MCF 10A (cell line): ENCODE measurements around the gene AMZ2. TPM values are rescaled to one million over a fixed set of nuclear protein-coding genes. Genes with fewer than 3 reads are reported as not detected.
"Not testable (repeated sequence)": the region's sequence is repeated elsewhere in the genome, so short reads cannot be mapped to it uniquely, and the experiment has no call there.

Experiments
- BruUV-seq: library from RNA; stranded (reverse); fragments of 400-500 nt; replicated peaks from 2 replicates; lab custom pipeline; 2021; lab: Mats Ljungman, UMichigan
- CTCF ChIA-PET: fragments of 300-600 bp; sonication (Branson Sonifier 250); formaldehyde crosslinking; extraction: SDS; loops from one replicate; lab custom pipeline; 2021; ENCODE audit warnings: antibody characterized with exemption, inconsistent platforms; lab: Yijun Ruan, JAX
- POLR2A ChIA-PET: fragments of 300-600, 350-650 bp; sonication (Branson Sonifier 250); formaldehyde crosslinking; extraction: SDS; loops from one replicate; lab custom pipeline; 2020; ENCODE audit warnings: antibody characterized with exemption, inconsistent platforms; lab: Yijun Ruan, JAX
- DNase-seq: peaks from one replicate; pipeline ENCODE4 v3.0.0-alpha.2; 2018; ENCODE audit not compliant: unreplicated experiment
- H3K27ac Mint-ChIP-seq: one replicate; pipeline ENCODE4 v1.8.0; 2022; ENCODE audit warnings: mild to moderate bottlenecking, low read depth, mixed read lengths; ENCODE audit not compliant: unreplicated experiment
- H3K27me3 Mint-ChIP-seq: one replicate; pipeline ENCODE4 v1.8.0; 2022; ENCODE audit warnings: mixed read lengths; ENCODE audit not compliant: insufficient read depth, unreplicated experiment
- H3K36me3 Mint-ChIP-seq: one replicate; pipeline ENCODE4 v1.8.0; 2022; ENCODE audit warnings: mild to moderate bottlenecking, moderate library complexity, mixed read lengths; ENCODE audit not compliant: insufficient read depth, unreplicated experiment
- H3K4me1 Mint-ChIP-seq: one replicate; pipeline ENCODE4 v1.8.0; 2022; ENCODE audit warnings: mixed read lengths; ENCODE audit not compliant: insufficient read depth, unreplicated experiment
- H3K4me3 Mint-ChIP-seq: one replicate; pipeline ENCODE4 v1.8.0; 2022; ENCODE audit warnings: mild to moderate bottlenecking, moderate library complexity, mixed read lengths; ENCODE audit not compliant: unreplicated experiment
- H3K9me3 Mint-ChIP-seq: one replicate; pipeline ENCODE4 v1.8.0; 2022; ENCODE audit warnings: mixed read lengths; ENCODE audit not compliant: unreplicated experiment
- CTCF ChIP-seq: fragments of 200-600 bp; IDR thresholded peaks from one replicate; pipeline ENCODE4 v1.8.0; 2022; ENCODE audit warnings: antibody characterized with exemption, mild to moderate bottlenecking; ENCODE audit not compliant: unreplicated experiment
- intact Hi-C: fragments of 100-400 bp; cut with micrococcal nuclease; formaldehyde crosslinking; loops from 2 replicates; pipeline ENCODE4 v1.14.1; 2022
- total RNA-seq: library from RNA; stranded (reverse); gene quantifications from 2 replicates; pipeline ENCODE4 v1.2.3, GENCODE V29; 2022

The AMZ2 gene
- total RNA-seq, 1 experiment from 2014 or later: 127 TPM

DNA sequence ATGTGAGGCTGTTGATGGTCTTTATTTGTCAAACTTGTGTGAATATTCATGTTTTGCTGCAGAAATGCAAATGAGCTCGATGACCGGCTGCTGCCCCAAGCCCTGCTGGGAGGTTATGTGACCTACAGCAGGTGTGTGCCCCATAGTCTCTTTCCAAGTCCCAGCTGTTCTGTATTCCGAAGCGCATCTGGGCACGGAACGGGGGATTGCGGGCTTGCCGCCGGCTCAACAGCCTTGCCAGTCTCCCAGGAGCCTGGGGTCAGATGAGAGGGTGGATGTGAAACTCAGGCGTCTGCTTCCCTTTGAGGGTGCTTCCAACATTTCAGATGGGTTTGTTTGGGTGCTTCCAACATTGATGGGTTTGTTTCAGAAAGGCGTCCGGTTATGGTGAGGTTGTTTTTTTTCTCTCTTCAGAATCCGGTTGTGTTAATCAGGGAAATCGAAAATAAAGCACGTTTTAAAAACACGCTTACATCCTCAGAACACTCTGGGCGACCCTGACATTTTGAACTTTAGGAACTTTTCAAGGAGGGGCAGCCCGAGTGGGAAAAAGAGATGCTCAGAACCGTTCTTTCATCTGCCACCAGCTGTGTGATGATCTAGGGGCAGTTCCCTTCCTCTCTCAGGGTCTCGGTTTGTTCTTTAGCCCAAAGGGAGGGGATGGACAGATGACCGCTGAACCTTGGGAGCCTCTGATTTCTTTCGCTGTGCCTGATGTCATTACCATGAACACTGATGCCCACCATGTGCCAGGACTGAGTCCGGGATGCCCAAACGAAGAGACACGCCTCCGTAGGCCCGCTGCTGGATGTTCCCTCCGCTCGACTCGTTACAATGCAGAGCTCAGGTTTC lies 47.8 kb upstream of the AMZ2 start:
- Mint-ChIP-seq H3K36me3 (no peaks in the 10 kb centered on the region), H3K9me3 (no peaks in the 10 kb centered on the region), H3K27ac (no peak overlapping the region), H3K27me3 (peaks cover 45% of the 10 kb centered on the region), H3K4me3 (peak overlapping the region; percentile 21), H3K4me1 (no peaks in the 10 kb centered on the region)
- no peak for TF ChIP-seq CTCF
- no peak for DNase-seq
- no TSS peak for BruUV-seq
- CTCF ChIA-PET: interaction anchor here (0.6 to 4.7 kb wide), 15 partner anchors 8 to 273 kb away, joined by 3 to 40 read pairs (median 5); no protein-coding TSS in a partner anchor
- POLR2A ChIA-PET: interaction anchor here (1.3 kb wide), 1 partner anchor 49 kb away, joined by 5 read pairs; no protein-coding TSS in a partner anchor
- intact Hi-C loops: loop anchor here (1.0 kb wide), 1 partner anchor 28 kb away; no protein-coding TSS in a partner anchor

DNA sequence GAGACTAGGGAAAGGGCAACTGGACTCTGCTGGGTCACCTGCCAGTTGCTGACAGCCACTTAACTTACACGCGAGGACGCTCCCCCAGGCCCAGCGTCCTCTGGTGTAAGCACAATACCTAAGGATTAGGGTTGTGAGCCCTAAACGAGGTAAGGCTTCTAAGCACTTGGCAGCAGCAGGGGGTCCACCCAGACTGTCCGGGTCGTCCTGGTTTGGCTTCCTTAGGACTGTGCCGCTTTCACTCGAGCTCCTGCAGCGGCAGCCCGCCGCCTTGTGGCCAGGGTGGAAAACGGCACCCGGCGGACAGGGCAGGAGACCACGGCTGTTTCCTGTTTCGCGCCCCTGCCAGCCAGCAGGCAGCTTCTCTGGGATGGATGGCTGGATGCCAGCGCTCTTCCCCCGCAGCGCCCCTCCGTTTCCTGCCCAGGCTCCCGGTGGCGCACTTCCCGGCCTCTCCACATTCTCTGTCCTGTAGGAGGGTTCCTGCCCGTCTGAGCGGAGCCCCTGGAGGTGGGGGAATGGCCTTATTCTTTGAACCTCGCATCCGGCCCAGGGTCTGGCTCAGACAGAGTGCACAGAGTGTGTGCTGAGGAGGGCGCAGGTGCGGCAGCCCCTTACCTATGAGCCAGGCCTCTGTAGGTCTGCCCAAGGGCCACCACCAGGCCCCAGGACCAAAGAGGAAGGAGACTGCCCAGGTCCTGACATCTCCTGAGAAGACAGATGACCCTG lies 47.0 kb upstream of the AMZ2 start:
- Mint-ChIP-seq H3K4me3 (peak overlapping the region; percentile 21), H3K9me3 (no peaks in the 10 kb centered on the region), H3K27me3 (peaks cover 37% of the 10 kb centered on the region), H3K27ac (no peak overlapping the region), H3K36me3 (no peaks in the 10 kb centered on the region), H3K4me1 (no peaks in the 10 kb centered on the region)
- POLR2A ChIA-PET: interaction anchor here (1.1 to 1.3 kb wide), 2 partner anchors 48 to 257 kb away, joined by 3 to 5 read pairs; partner anchors contain the start of gene WIPI1
- BruUV-seq: no TSS peak
- intact Hi-C loops: loop anchor here (1.0 kb wide), 1 partner anchor 29 kb away; no protein-coding TSS in a partner anchor
- CTCF ChIA-PET: interaction anchor here (0.5 to 4.7 kb wide), 17 partner anchors 9 to 942 kb away, joined by 3 to 40 read pairs (median 4); no protein-coding TSS in a partner anchor
- TF ChIP-seq CTCF: peak; percentile 79
- peak; percentile 66 for DNase-seq

GRCh38 chr17:68201418-68201771 lies 46.4 kb upstream of the AMZ2 start:
- H3K36me3 Mint-ChIP-seq, H3K4me3 Mint-ChIP-seq, H3K9me3 Mint-ChIP-seq, BruUV-seq, H3K27ac Mint-ChIP-seq, H3K4me1 Mint-ChIP-seq, intact Hi-C loops, DNase-seq: not testable (repeated sequence)
- ChIA-PET POLR2A (interaction anchor here (1.1 kb wide), 1 partner anchor 256 kb away, joined by 3 read pairs; the partner anchor contains the start of gene WIPI1), CTCF (interaction anchor here (0.5 to 4.7 kb wide), 13 partner anchors 10 to 942 kb away, joined by 3 to 40 read pairs (median 4); no protein-coding TSS in a partner anchor)
- peaks cover 32% of the 10 kb centered on the region for H3K27me3 Mint-ChIP-seq

- H3K36me3 Mint-ChIP-seq, H3K4me1 Mint-ChIP-seq, H3K4me3 Mint-ChIP-seq, H3K27ac Mint-ChIP-seq, DNase-seq, intact Hi-C loops, H3K9me3 Mint-ChIP-seq, BruUV-seq: not testable (repeated sequence)
- CTCF ChIA-PET: interaction anchor here (0.6 to 4.7 kb wide), 5 partner anchors 22 to 301 kb away, joined by 3 to 40 read pairs (median 3); no protein-coding TSS in a partner anchor
- peaks cover 22% of the 10 kb centered on the region for H3K27me3 Mint-ChIP-seq
- POLR2A ChIA-PET: interaction anchor here (0.7 to 0.8 kb wide), 2 partner anchors 61 to 205 kb away, joined by 3 read pairs; no protein-coding TSS in a partner anchor
Measured at GRCh38 chr17:68202321-68202720, 45.5 kb upstream of the AMZ2 start.
